HEK293T (cell line): Measurements from ENCODE around the gene PIGQ.

Source experiments
- CTCF ChIA-PET: fragments of 350-600 bp; formaldehyde crosslinking; extraction: SDS; loops from one replicate; lab custom pipeline; 2021; ENCODE audit warnings: antibody characterized with exemption, inconsistent platforms; lab: Yijun Ruan, JAX
- POLR2A ChIA-PET: fragments of 350-600 bp; formaldehyde crosslinking; extraction: SDS; loops from one replicate; lab custom pipeline; 2020; ENCODE audit warnings: antibody characterized with exemption, inconsistent platforms; lab: Yijun Ruan, JAX
- DNase-seq: peaks from one replicate; pipeline ENCODE4 v3.0.0; 2012; ENCODE audit warnings: mixed read lengths; ENCODE audit errors: extremely low spot score
- ARNT ChIP-seq: fragments of 450-650 bp; IDR thresholded peaks from 2 replicates; pipeline ENCODE4 v1.6.1; 2017; ENCODE audit warnings: mild to moderate bottlenecking
- BHLHE40 ChIP-seq: fragments of 450-650 bp; IDR thresholded peaks from 2 replicates; pipeline ENCODE4 v1.6.1; 2016; ENCODE audit warnings: mild to moderate bottlenecking, moderate library complexity, borderline replicate concordance
- CTBP1 ChIP-seq: fragments of 450-650 bp; IDR thresholded peaks from 2 replicates; pipeline ENCODE4 v1.6.1; 2016; ENCODE audit warnings: borderline replicate concordance
- ELF4 ChIP-seq: fragments of 450-650 bp; IDR thresholded peaks from 2 replicates; pipeline ENCODE4 v1.6.1; 2017; ENCODE audit warnings: antibody characterized with exemption
- FOXA1 ChIP-seq: fragments of 450-650 bp; IDR thresholded peaks from 2 replicates; pipeline ENCODE4 v1.6.1; 2016; ENCODE audit warnings: mild to moderate bottlenecking
- FOXK2 ChIP-seq: fragments of 450-650 bp; IDR thresholded peaks from 2 replicates; pipeline ENCODE4 v1.6.1; 2016; ENCODE audit warnings: mild to moderate bottlenecking
- FOXM1 ChIP-seq: fragments of 450-650 bp; IDR thresholded peaks from 2 replicates; pipeline ENCODE4 v1.6.1; 2017; ENCODE audit warnings: mild to moderate bottlenecking, borderline replicate concordance
- HDGF ChIP-seq: fragments of 450-650 bp; IDR thresholded peaks from 2 replicates; pipeline ENCODE4 v1.6.1; 2017; ENCODE audit warnings: antibody characterized with exemption, borderline replicate concordance
- L3MBTL2 ChIP-seq: fragments of 450-650 bp; conservative IDR thresholded peaks from 2 replicates; pipeline ENCODE4 v1.6.1; 2016; ENCODE audit warnings: mild to moderate bottlenecking
- LEF1 ChIP-seq: fragments of 450-650 bp; IDR thresholded peaks from 2 replicates; pipeline ENCODE4 v1.6.1; 2017; ENCODE audit warnings: mild to moderate bottlenecking, borderline replicate concordance
- NFRKB ChIP-seq: fragments of 450-650 bp; IDR thresholded peaks from 2 replicates; pipeline ENCODE4 v1.6.1; 2016; ENCODE audit warnings: mild to moderate bottlenecking, moderate library complexity
- SP1 ChIP-seq: fragments of 450-650 bp; IDR thresholded peaks from 2 replicates; pipeline ENCODE4 v1.6.1; 2017
- SUZ12 ChIP-seq: fragments of 450-650 bp; IDR thresholded peaks from 2 replicates; pipeline ENCODE4 v1.6.1; 2016; ENCODE audit warnings: mild to moderate bottlenecking
- TARDBP ChIP-seq: fragments of 450-650 bp; IDR thresholded peaks from 2 replicates; pipeline ENCODE4 v1.6.1; 2016
- ZNF384 ChIP-seq: fragments of 450-650 bp; IDR thresholded peaks from 2 replicates; pipeline ENCODE4 v1.6.1; 2016
- TF ChIP-seq, protein P1 (sequence below): fragments of 450-650 bp; IDR thresholded peaks from 2 replicates; pipeline ENCODE4 v1.6.1; 2016

Gene PIGQ

DNA sequence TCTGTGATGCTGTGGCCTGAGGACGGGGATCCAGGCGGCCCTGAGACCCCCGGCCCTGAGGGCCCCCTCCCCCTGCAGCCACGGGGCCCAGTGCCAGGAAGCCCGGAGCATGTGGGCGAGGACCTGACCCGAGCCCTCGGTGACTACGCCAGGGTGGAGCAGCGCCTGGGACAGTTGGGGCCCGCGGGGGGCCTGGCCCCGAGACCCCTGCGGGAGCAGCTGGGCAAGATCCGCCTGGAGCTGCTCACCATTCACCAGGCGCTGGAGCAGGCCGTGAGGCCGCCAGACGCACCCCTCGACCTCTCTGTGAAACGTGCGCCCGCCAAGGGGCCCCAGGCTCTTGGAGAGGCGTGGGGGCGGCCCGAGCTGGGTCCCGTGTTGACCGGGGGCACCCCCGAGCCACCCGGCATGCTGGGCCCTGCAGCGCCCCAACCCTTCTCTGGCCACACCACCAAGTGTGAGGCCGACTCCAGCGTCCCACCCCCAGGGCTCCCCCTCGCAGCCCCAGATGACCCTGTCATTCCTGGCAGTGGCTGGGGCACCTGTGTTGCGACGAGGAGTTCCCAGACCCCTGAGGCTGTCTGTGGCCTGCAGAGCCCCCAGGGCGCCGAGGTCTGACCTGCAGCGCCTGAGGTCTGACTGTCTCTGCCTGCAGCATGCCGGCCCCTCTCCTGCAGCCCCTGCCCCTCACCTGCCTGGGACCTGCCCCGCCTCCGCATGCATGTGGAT is 4.9 kb upstream of the PIGQ start:
- ChIA-PET CTCF (no interaction called here), POLR2A (no interaction called here)
- TF ChIP-seq SUZ12 (no peak), ARNT (no peak), SP1 (no peak), ZNF384 (no peak)
- TF ChIP-seq, protein P1, sequence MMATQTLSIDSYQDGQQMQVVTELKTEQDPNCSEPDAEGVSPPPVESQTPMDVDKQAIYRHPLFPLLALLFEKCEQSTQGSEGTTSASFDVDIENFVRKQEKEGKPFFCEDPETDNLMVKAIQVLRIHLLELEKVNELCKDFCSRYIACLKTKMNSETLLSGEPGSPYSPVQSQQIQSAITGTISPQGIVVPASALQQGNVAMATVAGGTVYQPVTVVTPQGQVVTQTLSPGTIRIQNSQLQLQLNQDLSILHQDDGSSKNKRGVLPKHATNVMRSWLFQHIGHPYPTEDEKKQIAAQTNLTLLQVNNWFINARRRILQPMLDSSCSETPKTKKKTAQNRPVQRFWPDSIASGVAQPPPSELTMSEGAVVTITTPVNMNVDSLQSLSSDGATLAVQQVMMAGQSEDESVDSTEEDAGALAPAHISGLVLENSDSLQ = no peak
- no peak for DNase-seq

DNA sequence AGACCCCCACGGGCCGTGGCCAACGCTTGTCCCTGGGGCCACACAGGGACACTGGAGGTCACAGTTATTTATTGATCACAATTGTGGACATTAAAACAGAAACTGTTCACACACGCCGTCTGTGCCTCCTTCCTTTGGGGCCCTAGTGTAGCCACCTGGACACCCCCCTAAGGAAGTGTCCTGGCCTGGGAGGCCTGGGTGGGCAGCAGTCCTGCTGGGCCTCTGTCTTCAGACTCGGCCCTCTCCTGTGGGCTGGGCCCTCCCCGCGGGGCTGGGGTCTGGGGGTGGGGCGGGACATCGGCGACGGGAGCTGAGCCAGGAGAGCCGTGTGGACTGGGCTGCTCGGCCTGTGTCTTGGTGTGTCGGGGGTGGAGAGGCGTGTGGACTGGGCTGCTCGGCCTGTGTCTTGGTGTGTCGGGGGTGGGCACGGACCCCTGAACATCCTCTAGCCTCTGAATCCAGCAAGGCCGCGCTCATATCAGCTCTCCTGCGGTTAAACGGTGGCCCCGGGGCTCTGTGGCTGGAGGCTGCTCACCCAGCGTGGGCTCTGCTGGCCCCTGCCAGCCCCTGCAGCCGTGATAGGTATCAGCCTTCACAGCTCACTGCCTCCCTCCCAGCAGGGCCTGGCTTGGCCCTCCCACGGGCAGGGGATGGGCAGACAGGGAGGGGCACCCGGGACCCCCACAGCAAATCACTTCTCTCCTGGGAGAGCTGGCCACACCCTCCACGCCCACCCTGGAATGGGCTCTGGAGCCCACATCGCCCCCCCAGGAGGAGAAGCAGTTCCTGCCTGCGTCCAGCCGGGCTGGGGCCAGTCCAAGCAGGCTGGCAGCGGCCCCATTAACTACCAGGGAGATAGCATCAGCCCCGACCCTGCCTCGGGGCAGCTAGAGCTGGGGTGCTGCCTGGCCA is 4.1 kb upstream of the PIGQ start:
- no peak for TF ChIP-seq BHLHE40
- no peak for TF ChIP-seq LEF1
- no peak for TF ChIP-seq FOXA1
- no peak for TF ChIP-seq FOXK2
- no peak for TF ChIP-seq ZNF384
- no peak for TF ChIP-seq TARDBP
- TF ChIP-seq SP1 = no peak
- no peak for TF ChIP-seq FOXM1
- TF ChIP-seq L3MBTL2 = no peak
- TF ChIP-seq SUZ12 = no peak
- no peak for TF ChIP-seq ELF4
- TF ChIP-seq, protein P1 = no peak
- no peak for TF ChIP-seq HDGF
- TF ChIP-seq ARNT = no peak
- no peak for TF ChIP-seq NFRKB
- TF ChIP-seq CTBP1 = no peak
- ChIA-PET CTCF (no interaction called here), POLR2A (interaction anchor here (1.4 kb wide), 1 partner anchor 21 kb away, joined by 3 read pairs; no protein-coding TSS in a partner anchor)

DNA sequence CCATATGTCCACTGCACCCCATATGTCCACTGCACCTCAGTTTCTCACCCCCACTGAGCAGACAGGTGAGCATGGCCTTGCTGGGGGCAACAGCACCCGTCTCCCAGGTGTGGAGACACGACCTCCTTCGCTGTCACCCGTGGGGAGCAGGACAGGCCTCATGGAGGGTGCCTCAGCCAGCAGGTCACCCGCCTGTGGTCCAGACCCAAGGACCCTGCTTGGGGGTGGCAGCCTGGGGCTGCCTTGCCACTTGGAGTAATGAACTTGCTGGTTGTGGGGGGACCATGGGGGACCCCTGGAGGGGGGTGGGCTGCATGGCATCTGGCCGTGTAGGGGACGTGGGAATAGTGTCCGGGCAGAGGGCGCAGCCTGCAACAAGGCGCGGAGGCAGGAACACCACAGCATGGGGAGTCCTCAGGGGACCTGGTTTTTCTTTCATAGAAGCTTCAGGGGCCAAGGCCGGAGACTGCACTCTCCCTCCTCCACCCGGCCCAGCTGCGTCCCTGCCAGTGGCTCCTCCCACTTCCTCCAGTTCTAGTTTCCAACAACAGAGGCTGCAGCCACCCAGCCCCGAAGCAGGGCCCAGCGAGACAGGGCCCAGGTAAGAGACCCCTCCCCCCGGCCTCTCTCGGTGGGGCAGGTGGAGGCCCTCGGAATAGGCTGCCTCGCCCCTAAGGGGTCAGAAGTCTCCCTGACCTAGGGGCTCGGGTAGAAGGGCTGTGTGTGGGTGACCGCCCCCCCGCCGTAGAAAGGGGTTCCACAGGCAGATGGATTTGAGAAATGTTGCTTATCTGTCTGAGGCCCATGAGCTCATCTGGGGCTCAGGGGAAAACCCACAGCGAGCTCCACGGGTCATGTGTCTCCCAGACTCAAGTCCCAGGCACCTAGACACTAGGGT is 3.0 kb upstream of the PIGQ start, which contains the start of gene NHLRC4:
TSS of gene NHLRC4 (plus strand) at position 531 of the 898 bp plus-strand sequence. CDS start 1,043 bp downstream, outside the sequence.
- TF ChIP-seq, protein P1 = no peak
- DNase-seq = peak; percentile 66
- ChIA-PET POLR2A (interaction anchor here (1.4 kb wide), 1 partner anchor 20 kb away, joined by 3 read pairs; no protein-coding TSS in a partner anchor), CTCF (no interaction called here)

More for the DNA sequence above, 4.1 kb upstream of the PIGQ start:
- no peak for DNase-seq

DNA sequence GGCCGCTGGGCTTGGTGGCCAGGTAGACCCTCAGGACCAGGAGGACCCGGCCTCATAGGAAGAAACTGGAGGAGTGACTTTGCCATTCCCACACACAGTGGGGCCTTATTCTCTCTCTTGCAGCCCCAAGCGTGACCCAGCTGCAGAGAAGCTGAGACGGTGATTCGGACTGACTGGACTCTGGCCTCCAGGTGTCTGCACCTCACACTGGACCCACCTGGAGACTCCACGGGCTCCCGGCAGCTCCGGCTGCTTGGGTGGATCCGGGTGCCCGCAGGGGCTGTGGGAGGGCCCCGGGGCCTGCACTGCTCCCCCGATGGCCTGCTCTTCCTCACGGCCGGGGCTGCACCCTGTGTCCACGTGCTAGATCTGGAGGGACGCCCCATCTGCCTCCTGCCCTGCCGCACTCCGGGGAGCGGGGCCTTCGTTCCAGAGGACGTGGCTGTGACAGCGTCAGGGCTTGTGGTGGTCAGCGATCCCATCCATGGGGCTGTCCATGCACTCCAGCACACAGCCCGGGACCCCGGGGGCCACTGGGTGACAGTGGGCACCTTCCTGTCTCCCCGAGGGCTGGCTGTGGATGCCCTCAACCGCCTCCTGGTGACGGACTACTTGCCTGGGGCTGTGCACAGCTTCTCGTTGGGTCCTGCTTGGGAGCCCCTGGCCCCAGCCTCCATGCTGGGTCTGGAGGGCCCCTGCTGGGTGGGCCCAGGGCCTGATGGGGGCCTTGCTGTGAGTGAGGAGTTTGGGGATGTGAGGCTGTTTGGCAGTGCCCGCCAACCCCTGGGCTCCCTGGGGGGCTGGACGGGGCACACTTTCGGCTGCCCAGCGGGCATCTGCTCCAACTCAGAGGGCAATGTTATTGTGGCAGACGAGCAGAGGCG is 2.2 kb upstream of the PIGQ start:
- no peak for DNase-seq
- TF ChIP-seq SP1 (no peak), FOXA1 (no peak), FOXM1 (no peak)
- ChIA-PET CTCF (no interaction called here), POLR2A (interaction anchor here (1.4 kb wide), 1 partner anchor 19 kb away, joined by 3 read pairs; no protein-coding TSS in a partner anchor)

DNA sequence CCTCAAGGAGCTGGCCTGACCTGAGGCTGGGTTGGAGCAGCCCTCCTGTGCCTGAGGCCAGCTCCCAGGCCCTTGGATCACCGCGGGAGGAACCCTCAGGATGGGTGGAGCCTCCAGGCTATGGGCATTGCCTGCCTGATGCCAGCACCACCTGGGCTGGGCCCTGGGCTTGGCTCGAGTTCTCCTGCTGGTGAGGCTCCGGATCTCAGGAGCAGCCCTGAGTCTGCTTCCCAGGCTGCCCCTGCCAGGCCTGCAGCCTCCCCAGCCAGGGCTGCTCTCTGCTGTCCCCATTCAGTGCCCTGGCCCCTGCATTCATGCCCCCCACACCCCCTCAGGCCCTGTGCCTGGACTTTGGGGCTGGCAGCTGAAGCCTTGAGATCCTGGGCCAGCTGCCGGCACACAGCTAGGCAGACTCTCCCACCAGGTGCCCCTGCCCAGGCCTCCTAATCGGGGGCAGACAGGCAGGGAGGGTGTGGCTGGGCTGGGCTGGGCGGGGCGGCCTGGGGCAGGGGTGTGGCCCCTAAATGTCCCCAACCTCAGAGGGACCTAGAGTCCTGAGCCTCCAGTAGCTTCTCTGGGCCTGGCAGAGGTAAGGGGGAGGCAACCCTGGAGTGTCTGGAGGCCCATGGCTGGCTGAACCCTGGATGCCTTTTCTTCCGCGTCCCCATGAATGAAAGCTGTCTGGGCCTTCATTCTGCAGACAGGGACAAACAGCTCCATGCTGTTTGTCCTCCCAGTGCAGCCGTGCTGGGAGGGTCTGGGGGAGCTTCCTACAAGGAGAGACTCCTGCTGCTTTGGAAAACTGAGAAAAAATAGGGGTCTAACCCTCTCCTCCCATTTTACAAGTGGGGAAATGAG is 1.1 kb upstream of the PIGQ start:
- CTCF ChIA-PET = no interaction called here
- TF ChIP-seq SP1 = no peak
- DNase-seq = no peak
- POLR2A ChIA-PET = interaction anchor here (0.9 to 1.5 kb wide), 7 partner anchors 10 to 112 kb away, joined by 3 to 5 read pairs (median 4); partner anchors contain the start of genes CAPN15 and STUB1
